Kidney (tissue), 14 donors: Measurements from ENCODE around the gene SP140. TPM values are rescaled to one million over a fixed set of nuclear protein-coding genes. Genes with fewer than 3 reads are reported as not detected.
"Not testable (repeated sequence)": the region's sequence is repeated elsewhere in the genome, so short reads cannot be mapped to it uniquely, and the experiment has no call there.

ENCODE experiments used
- DNase-seq, 5 donors: peaks; one replicate each; pipeline ENCODE4 v3.0.0-alpha.2; 2013 to 2020
- FAIRE-seq: peaks from 2 replicates; lab custom pipeline; 2012; peaks lifted over from hg19 to GRCh38; lab: Jason Lieb, UNC
- H3K27ac ChIP-seq, 2 donors: one replicate each; pipeline ENCODE4 v1.7.0; 2013; ENCODE audit warnings: low read depth in 2 of 2, low read length in 2 of 2, inconsistent platforms in 1 of 2
- H3K27me3 ChIP-seq: one replicate; pipeline ENCODE4 v1.7.1; 2013; ENCODE audit warnings: low read length, inconsistent platforms; ENCODE audit not compliant: control insufficient read depth, insufficient read depth
- H3K36me3 ChIP-seq, 3 donors: one replicate each; pipeline versions ENCODE4 v1.7.0 to v1.7.1; 2013; ENCODE audit warnings: low read length in 3 of 3, control low read depth in 1 of 3, inconsistent platforms in 1 of 3; ENCODE audit not compliant: insufficient read depth in 3 of 3, control insufficient read depth in 2 of 3
- H3K4me1 ChIP-seq, 3 donors: one replicate each; pipeline versions ENCODE4 v1.7.0 to v1.7.1; 2013; ENCODE audit warnings: low read length in 3 of 3, inconsistent platforms in 1 of 3, low read depth in 1 of 3; ENCODE audit not compliant: control insufficient read depth in 2 of 3, insufficient read depth in 2 of 3
- H3K4me3 ChIP-seq, 3 donors: one replicate each; pipeline versions ENCODE4 v1.7.0 to v1.8.1; 2013; ENCODE audit warnings: low read length in 3 of 3, control low read depth in 1 of 3, inconsistent platforms in 1 of 3
- H3K9ac ChIP-seq, 3 donors: one replicate each; pipeline versions ENCODE4 v1.7.0 to v1.7.1; 2013; ENCODE audit warnings: low read length in 3 of 3, control low read depth in 1 of 3, inconsistent platforms in 1 of 3
- H3K9me3 ChIP-seq, 3 donors: one replicate each; pipeline versions ENCODE4 v1.7.0 to v1.7.1; 2013; ENCODE audit warnings: low read length in 3 of 3, control low read depth in 1 of 3, inconsistent platforms in 1 of 3; ENCODE audit not compliant: control insufficient read depth in 2 of 3, insufficient read depth in 1 of 3
- intact Hi-C: fragments of 100-400 bp; cut with DNase I; formaldehyde crosslinking; loops from one replicate; pipeline ENCODE4 v1.11.1; 2022
- polyA plus RNA-seq: library from polyadenylated mRNA; stranded (reverse); fragments of 350-450 nt; fragmentation: Illumina TruSeq; extraction: RNeasy Lipid Tissue Mini Kit (QIAGEN cat#74804); gene quantifications from one replicate; pipeline ENCODE4 v1.2.3, GENCODE V29; 2014; ENCODE audit warnings: low read depth, low replicate concordance; ENCODE audit not compliant: insufficient read depth
- total RNA-seq: library from RNA; stranded (reverse); fragmentation: NEBNext Ultra II Directional; extraction: Animal tissue kit (Norgen Biotek cat#: 25700); gene quantifications from one replicate; pipeline ENCODE4 v1.2.1, GENCODE V29; 2021
- TF ChIP-seq, protein P1 (sequence below): IDR thresholded peaks from 3 replicates; pipeline ENCODE4 v1.5.1; 2012; ENCODE audit warnings: mild to moderate bottlenecking, moderate library complexity, borderline replicate concordance; ENCODE audit not compliant: insufficient read depth; ENCODE audit errors: extremely low read depth
- donor health status: control.
- donor health status: control.
- donor health status: control.
- donor health status: control.
- donor health status: control.
- donor health status: DM: yes; HTN: yes; CAD: no.
- donor health status: Normal renal cell carcinoma (clear cell type).

SP140 gene
- total and polyA plus RNA-seq, 2 donors from 2014 or later: 0.52 to 7.3 TPM

DNA sequence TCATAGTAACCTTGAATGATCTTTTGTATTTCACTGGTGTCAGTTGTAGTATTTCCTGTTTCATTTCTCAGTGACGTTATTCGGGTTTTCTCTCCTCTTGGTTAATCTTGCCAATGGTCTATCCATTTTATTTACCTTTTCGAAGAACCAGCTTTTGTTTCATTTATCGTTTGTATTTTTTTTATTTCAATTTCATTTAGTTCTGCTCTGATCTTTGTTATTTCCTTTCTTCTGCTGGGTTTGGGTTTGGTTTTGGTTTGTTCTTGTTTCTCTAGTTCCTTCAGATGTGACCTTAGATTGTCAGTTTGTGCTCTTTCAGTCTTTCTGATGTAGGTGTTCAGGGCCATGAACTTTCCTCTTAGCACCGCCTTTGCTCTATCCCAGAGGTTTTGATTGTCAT is 36.7 kb downstream of the SP140 start:
- Histone ChIP-seq H3K4me1 (no peaks in the 10 kb centered on the region), H3K27ac (no peak overlapping the region), H3K27me3 (no peaks in the 10 kb centered on the region), H3K36me3 (no peaks in the 10 kb centered on the region), H3K9ac (no peak overlapping the region), H3K4me3 (no peak overlapping the region), H3K9me3 (no peaks in the 10 kb centered on the region)
- FAIRE-seq (no peak), DNase-seq (no peak)
- intact Hi-C loops: no loop called here
- TF ChIP-seq, protein P1, sequence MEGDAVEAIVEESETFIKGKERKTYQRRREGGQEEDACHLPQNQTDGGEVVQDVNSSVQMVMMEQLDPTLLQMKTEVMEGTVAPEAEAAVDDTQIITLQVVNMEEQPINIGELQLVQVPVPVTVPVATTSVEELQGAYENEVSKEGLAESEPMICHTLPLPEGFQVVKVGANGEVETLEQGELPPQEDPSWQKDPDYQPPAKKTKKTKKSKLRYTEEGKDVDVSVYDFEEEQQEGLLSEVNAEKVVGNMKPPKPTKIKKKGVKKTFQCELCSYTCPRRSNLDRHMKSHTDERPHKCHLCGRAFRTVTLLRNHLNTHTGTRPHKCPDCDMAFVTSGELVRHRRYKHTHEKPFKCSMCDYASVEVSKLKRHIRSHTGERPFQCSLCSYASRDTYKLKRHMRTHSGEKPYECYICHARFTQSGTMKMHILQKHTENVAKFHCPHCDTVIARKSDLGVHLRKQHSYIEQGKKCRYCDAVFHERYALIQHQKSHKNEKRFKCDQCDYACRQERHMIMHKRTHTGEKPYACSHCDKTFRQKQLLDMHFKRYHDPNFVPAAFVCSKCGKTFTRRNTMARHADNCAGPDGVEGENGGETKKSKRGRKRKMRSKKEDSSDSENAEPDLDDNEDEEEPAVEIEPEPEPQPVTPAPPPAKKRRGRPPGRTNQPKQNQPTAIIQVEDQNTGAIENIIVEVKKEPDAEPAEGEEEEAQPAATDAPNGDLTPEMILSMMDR: no peak

DNA sequence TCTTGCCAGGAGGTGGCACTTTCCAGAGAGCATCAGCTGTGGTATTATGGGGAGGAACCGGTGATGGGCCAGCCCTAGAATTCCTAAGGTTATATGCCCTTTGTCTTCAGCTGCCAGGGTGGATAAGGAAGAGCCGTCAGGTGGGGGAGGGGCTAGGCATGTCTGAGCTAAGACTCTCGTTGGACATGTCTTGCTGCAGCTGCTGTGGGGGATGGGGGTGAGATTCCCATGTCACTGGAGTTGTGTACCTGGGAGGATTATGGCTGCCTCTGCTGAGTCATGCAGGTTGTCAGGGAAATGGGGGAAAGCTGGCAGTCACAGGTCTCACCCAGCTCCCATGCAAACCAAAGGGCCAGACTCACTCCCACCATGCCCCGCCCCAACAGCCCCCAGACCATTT is 39.4 kb downstream of the SP140 start:
- H3K9me3 ChIP-seq, intact Hi-C loops, H3K9ac ChIP-seq, H3K27ac ChIP-seq, FAIRE-seq, DNase-seq, H3K4me1 ChIP-seq, H3K27me3 ChIP-seq, H3K4me3 ChIP-seq, H3K36me3 ChIP-seq: not testable (repeated sequence)

DNA sequence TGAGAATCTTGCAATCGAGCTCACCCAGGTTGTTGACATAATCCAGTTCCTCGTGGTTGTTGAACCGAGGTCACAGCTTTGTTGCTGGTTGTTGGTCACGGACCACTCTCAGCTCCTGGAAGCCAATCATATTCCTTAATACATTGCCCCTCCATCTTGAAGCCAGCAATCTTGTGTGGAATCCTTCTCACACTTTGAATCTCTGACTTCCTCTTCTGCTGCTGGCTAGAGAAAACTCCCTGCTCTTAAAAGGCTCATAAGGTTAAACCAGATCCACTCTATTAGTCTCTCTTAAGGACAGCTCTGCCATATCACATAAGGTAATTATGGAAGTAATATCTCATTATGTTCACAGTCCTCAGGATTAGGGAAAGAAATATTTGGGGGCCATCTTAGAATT is 41.1 kb downstream of the SP140 start:
- no peak for FAIRE-seq
- Histone ChIP-seq H3K9ac (no peak overlapping the region), H3K4me3 (no peak overlapping the region), H3K27me3 (no peaks in the 10 kb centered on the region), H3K27ac (no peak overlapping the region), H3K4me1 (no peaks in the 10 kb centered on the region), H3K9me3 (no peaks in the 10 kb centered on the region), H3K36me3 (no peaks in the 10 kb centered on the region)
- intact Hi-C loops: no loop called here
- no peak for DNase-seq
- TF ChIP-seq, protein P1: no peak

DNA sequence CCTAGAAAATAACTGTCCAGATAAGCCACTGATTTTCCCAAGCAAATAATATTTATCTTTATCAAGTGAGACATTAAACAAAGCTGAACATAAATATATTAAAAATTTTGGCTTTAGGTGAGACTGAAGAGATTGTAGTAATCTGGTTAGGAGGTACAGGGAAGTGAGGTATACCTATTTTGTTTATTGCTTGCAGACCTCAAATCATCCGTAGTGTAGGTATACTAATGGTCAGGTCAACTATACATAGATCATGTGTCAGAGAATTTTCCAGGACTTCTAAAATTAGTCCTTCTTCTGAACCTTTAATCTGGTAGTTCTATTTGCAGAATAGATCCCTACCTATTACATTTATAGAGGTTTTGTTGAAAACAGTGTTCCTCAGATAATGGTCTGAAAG is 41.5 kb downstream of the SP140 start:
- no peaks in the 10 kb centered on the region for H3K27me3 ChIP-seq
- H3K4me3 ChIP-seq: no peak overlapping the region
- TF ChIP-seq, protein P1: no peak
- no peak for DNase-seq
- H3K4me1 ChIP-seq: no peaks in the 10 kb centered on the region
- no peaks in the 10 kb centered on the region for H3K36me3 ChIP-seq
- H3K27ac ChIP-seq: no peak overlapping the region
- no peak for FAIRE-seq
- H3K9me3 ChIP-seq: no peaks in the 10 kb centered on the region
- intact Hi-C loops: no loop called here
- no peak overlapping the region for H3K9ac ChIP-seq
